Activated T-cell treated with anti-CD3 and anti-CD28 coated beads, Interleukin-2, amount 50 U/mL, for 24 hours (primary cell): ENCODE results near the gene OSBPL9.

ENCODE experiments used
- DNase-seq: peaks from one replicate; pipeline ENCODE4 v3.0.0-alpha.2; 2020
- H3K27ac Mint-ChIP-seq: 2 replicates; pipeline ENCODE4 v1.8.0; 2020; ENCODE audit warnings: mild to moderate bottlenecking, mixed read lengths
- H3K27me3 Mint-ChIP-seq: 2 replicates; pipeline ENCODE4 v1.8.0; 2020; ENCODE audit warnings: mixed read lengths
- H3K36me3 Mint-ChIP-seq: 2 replicates; pipeline ENCODE4 v1.8.0; 2020; ENCODE audit warnings: low read depth, mixed read lengths
- H3K4me1 Mint-ChIP-seq: 2 replicates; pipeline ENCODE4 v1.8.0; 2020; ENCODE audit warnings: low read depth, mixed read lengths
- H3K4me3 Mint-ChIP-seq: 2 replicates; pipeline ENCODE4 v1.8.0; 2020; ENCODE audit warnings: mild to moderate bottlenecking, moderate library complexity, mixed read lengths
- H3K9me3 Mint-ChIP-seq: 2 replicates; pipeline ENCODE4 v1.8.0; 2020; ENCODE audit warnings: mixed read lengths

OSBPL9 gene

DNA sequence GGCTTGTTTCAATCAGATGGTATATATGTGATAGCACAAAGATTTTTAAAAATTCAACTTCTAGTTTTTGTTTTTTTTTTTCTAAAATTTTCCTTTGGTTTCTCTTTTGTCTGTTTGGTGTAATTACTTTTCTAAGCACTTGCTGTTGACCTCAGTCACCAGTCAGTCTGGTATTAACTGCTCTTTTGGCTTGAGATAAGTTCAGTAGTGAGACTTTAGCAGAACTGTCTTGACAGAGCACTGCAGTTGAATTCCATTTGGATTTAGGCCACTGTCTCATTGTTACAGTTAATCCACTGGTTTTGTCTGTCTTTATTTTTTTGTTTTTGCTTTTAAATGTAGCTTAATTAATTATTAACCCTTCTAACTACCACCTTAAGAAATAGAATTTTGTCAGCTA is 36.2 kb downstream of the OSBPL9 start:
- Mint-ChIP-seq H3K4me3 (no peak overlapping the region), H3K4me1 (peaks cover 2% of the 10 kb centered on the region), H3K36me3 (peaks cover 24% of the 10 kb centered on the region), H3K27me3 (no peaks in the 10 kb centered on the region), H3K27ac (no peak overlapping the region), H3K9me3 (no peaks in the 10 kb centered on the region)
- DNase-seq = no peak

GRCh38 chr1:51654000-51654399 is 37.1 kb downstream of the OSBPL9 start:
- no peaks in the 10 kb centered on the region for H3K27me3 Mint-ChIP-seq
- no peak overlapping the region for H3K27ac Mint-ChIP-seq
- H3K4me1 Mint-ChIP-seq = peaks cover 2% of the 10 kb centered on the region
- H3K36me3 Mint-ChIP-seq = peaks cover 24% of the 10 kb centered on the region
- no peak for DNase-seq
- no peaks in the 10 kb centered on the region for H3K9me3 Mint-ChIP-seq
- H3K4me3 Mint-ChIP-seq = no peak overlapping the region

DNA sequence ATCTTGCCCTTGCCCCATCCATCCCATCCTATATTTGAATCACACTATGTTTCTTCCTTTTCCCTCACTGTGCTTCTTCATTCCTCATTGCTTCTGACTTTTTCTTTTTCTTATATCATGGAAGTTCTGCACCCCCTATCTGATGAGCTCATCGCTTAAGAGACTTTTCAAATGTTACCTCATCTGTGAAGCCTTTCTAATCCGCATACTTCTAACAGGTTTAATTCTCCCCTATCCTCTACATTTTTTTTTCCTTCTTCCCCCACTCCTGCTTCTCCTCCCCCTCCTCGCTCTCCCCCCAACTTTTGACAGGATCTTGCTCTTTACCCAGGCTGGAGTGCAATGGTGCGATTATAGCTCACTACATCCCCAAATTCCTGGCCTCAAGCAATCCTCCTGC is 39.5 kb downstream of the OSBPL9 start:
- Mint-ChIP-seq H3K27me3 (no peaks in the 10 kb centered on the region), H3K4me1 (no peaks in the 10 kb centered on the region), H3K27ac (no peak overlapping the region), H3K4me3 (no peak overlapping the region), H3K9me3 (no peaks in the 10 kb centered on the region), H3K36me3 (peaks cover 20% of the 10 kb centered on the region)
- no peak for DNase-seq

GRCh38 chr1:51660580-51660979 is 43.7 kb downstream of the OSBPL9 start:
- Mint-ChIP-seq H3K9me3 (no peaks in the 10 kb centered on the region), H3K27me3 (no peaks in the 10 kb centered on the region)

DNA sequence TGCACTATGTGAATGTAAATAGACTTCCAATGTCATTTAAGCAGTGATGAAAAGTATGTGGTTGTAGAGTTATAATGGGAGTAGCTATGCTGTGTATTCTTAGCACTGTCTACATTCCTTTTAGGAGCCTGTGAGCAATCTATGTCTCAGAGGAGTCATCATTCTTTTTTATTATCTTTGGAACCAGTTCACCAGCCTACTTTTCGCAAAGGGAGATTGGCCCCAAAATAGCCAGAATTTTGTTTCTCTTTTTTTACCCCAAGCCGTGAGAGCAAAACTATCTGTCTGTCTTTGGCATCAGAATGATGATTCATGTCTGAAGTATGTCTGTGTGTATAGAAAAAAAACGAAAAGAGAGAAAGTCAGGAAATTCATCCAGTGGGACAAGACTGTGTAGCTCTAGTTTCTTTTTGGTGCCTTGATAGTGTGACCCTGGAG is 44.2 kb downstream of the OSBPL9 start:
- H3K4me1 Mint-ChIP-seq = no peaks in the 10 kb centered on the region
- no peak overlapping the region for H3K4me3 Mint-ChIP-seq
- no peaks in the 10 kb centered on the region for H3K9me3 Mint-ChIP-seq
- H3K36me3 Mint-ChIP-seq = no peaks in the 10 kb centered on the region
- no peak for DNase-seq
- no peaks in the 10 kb centered on the region for H3K27me3 Mint-ChIP-seq
- H3K27ac Mint-ChIP-seq = no peak overlapping the region

More at GRCh38 chr1:51660580-51660979, 43.7 kb downstream of the OSBPL9 start:
- DNase-seq = no peak
- no peaks in the 10 kb centered on the region for H3K36me3 Mint-ChIP-seq
- no peak overlapping the region for H3K27ac Mint-ChIP-seq
- no peaks in the 10 kb centered on the region for H3K4me1 Mint-ChIP-seq
- H3K4me3 Mint-ChIP-seq = no peak overlapping the region

DNA sequence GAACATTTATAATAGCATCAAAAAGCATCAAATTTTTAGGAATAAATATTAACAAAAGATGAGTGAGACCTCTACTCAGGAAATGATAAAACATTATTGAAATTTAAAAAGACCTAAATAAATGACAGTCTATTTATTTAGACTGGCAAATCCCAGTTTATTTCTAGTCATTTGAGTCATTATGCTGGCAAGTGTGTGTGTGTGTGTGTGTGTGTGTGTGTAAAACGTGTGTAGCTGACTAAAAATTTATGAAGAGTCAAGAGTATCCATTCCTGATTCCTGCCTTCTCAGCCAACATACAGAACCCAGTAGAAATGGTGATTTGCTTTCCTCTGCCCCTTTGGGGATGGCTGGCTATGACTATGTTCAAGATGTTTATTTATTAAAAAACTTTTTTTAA is 46.2 kb downstream of the OSBPL9 start:
- no peak for DNase-seq

DNA sequence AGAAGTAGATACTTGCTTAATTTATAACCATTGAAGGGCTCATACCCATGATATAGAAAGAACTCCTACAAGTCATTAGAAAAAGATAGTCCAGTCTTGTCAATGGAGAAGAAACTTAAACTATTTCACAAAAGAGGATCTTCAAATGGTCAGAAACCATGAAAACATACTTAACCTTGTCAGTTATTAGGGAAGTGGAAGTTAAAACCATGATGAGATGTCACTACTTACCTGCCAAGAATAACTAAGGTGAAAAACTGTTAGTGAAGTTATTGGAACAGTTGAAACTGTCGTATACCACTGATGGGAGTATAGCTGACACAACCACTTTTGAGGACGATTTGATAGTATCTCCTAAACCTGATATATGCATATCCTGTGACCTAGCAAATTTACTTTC is 46.8 kb downstream of the OSBPL9 start:
- Mint-ChIP-seq H3K27me3 (no peaks in the 10 kb centered on the region), H3K9me3 (no peaks in the 10 kb centered on the region), H3K27ac (no peak overlapping the region), H3K4me1 (no peaks in the 10 kb centered on the region), H3K4me3 (no peak overlapping the region), H3K36me3 (no peaks in the 10 kb centered on the region)
- DNase-seq = no peak

More for the DNA sequence above, 46.2 kb downstream of the OSBPL9 start:
- Mint-ChIP-seq H3K4me1 (no peaks in the 10 kb centered on the region), H3K27me3 (no peaks in the 10 kb centered on the region), H3K27ac (no peak overlapping the region), H3K9me3 (no peaks in the 10 kb centered on the region), H3K4me3 (no peak overlapping the region), H3K36me3 (no peaks in the 10 kb centered on the region)

- Mint-ChIP-seq H3K36me3 (peaks cover 1% of the 10 kb centered on the region), H3K27ac (no peak overlapping the region)
Observed at GRCh38 chr1:51664421-51665240, 47.7 kb downstream of the OSBPL9 start.

GRCh38 chr1:51666478-51666877 is 49.6 kb downstream of the OSBPL9 start:
- DNase-seq = no peak
- H3K9me3 Mint-ChIP-seq = no peaks in the 10 kb centered on the region
- no peaks in the 10 kb centered on the region for H3K27me3 Mint-ChIP-seq
- no peak overlapping the region for H3K4me3 Mint-ChIP-seq
- H3K27ac Mint-ChIP-seq = no peak overlapping the region
- H3K4me1 Mint-ChIP-seq = no peaks in the 10 kb centered on the region
- H3K36me3 Mint-ChIP-seq = peaks cover 1% of the 10 kb centered on the region

More at GRCh38 chr1:51664421-51665240, 47.7 kb downstream of the OSBPL9 start:
- no peaks in the 10 kb centered on the region for H3K9me3 Mint-ChIP-seq
- H3K4me3 Mint-ChIP-seq = no peak overlapping the region
- no peak for DNase-seq
- H3K27me3 Mint-ChIP-seq = no peaks in the 10 kb centered on the region
- no peaks in the 10 kb centered on the region for H3K4me1 Mint-ChIP-seq

DNA sequence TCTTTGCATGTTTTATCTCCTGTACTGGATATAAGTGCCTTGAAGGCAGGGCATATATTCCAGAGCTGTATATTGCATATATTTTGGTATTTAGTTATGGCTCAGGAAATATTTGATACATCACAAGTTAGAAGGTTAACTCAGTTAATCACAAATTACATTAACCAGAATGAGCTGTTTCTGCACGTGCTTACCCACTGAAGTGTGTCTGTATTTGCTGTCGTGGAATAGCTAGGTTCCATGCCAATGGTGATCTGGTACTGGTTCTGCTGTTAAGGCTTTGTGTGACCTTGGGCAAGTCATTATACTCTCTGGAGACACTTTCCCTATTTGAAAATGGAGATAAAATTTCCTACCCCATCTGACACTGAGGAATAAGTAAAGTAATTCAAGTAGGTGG is 50.7 kb downstream of the OSBPL9 start:
- no peak overlapping the region for H3K4me3 Mint-ChIP-seq
- H3K9me3 Mint-ChIP-seq = no peaks in the 10 kb centered on the region
- DNase-seq = no peak
- H3K27ac Mint-ChIP-seq = no peak overlapping the region
- H3K36me3 Mint-ChIP-seq = peaks cover 1% of the 10 kb centered on the region
- H3K27me3 Mint-ChIP-seq = no peaks in the 10 kb centered on the region
- no peaks in the 10 kb centered on the region for H3K4me1 Mint-ChIP-seq

GRCh38 chr1:51669272-51669671 is 52.4 kb downstream of the OSBPL9 start:
- no peak overlapping the region for H3K27ac Mint-ChIP-seq
- no peaks in the 10 kb centered on the region for H3K27me3 Mint-ChIP-seq
- no peak overlapping the region for H3K4me3 Mint-ChIP-seq
- H3K4me1 Mint-ChIP-seq = no peaks in the 10 kb centered on the region
- peaks cover 1% of the 10 kb centered on the region for H3K36me3 Mint-ChIP-seq
- no peaks in the 10 kb centered on the region for H3K9me3 Mint-ChIP-seq
- no peak for DNase-seq

GRCh38 chr1:51669816-51670215 is 52.9 kb downstream of the OSBPL9 start:
- Mint-ChIP-seq H3K36me3 (peaks cover 1% of the 10 kb centered on the region), H3K9me3 (no peaks in the 10 kb centered on the region), H3K4me3 (no peak overlapping the region), H3K4me1 (no peaks in the 10 kb centered on the region), H3K27me3 (no peaks in the 10 kb centered on the region), H3K27ac (no peak overlapping the region)
- no peak for DNase-seq

DNA sequence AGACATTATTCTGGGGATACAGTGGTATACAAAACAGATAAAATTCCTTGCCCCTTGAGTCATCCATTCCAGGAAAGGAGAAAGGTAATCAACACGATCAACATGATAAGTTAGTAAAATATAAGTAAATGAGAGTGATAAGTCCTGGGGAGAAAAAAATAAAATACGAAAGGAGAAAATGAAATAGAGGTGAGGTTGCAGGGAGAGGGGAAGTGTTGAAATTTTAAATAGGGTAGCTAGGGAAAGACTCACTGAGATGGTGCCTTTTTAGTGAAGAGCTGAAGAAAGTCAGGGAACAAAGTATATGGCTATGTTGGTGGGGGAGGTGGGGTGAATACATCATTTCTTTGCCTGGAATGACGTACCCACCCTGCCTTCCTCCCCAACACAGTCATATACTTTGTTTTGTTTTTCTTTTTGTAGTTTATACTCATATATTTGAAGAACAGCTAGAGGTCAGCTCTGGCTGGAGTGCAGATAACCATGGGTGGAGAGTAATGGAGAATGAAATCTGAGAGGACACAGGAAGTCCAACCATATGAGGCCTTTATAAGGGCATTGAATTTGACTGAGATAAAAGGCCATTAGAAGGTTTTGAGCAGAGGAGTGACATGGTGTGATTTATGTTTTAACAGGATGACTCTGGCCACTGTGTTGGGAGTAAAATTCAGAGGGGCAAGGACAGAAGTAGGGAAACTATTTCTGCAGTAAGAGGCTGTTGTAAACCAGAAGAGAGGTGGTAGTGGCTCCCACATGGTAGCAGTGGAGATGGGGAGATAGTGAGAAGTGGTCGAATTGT is 54.8 kb downstream of the OSBPL9 start:
- H3K4me3 Mint-ChIP-seq = no peak overlapping the region
- no peak for DNase-seq
- H3K9me3 Mint-ChIP-seq = no peaks in the 10 kb centered on the region
- H3K4me1 Mint-ChIP-seq = no peaks in the 10 kb centered on the region
- H3K27ac Mint-ChIP-seq = no peak overlapping the region
- H3K36me3 Mint-ChIP-seq = peaks cover 1% of the 10 kb centered on the region
- H3K27me3 Mint-ChIP-seq = no peaks in the 10 kb centered on the region

DNA sequence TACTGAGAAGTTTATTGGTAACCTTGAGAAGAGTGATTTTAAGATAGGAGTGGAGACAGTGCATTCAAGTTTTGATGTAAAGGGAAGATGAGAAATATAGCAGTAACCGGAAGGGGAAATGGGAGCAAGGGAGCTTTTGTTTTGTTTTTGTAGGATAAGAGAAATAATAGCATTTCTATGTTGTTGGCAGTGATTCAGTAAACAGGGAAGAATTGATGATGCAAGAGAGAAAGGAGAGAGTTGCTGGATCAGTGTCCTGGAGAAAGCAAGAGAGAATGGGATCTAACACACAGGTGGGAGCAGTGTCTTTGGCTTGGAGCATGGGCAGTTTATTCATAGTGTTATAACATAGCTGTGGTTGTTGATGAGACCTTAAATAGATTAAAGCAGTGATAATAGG is 56.4 kb downstream of the OSBPL9 start:
- peaks cover 1% of the 10 kb centered on the region for H3K4me1 Mint-ChIP-seq
- H3K4me3 Mint-ChIP-seq = no peak overlapping the region
- no peak for DNase-seq

DNA sequence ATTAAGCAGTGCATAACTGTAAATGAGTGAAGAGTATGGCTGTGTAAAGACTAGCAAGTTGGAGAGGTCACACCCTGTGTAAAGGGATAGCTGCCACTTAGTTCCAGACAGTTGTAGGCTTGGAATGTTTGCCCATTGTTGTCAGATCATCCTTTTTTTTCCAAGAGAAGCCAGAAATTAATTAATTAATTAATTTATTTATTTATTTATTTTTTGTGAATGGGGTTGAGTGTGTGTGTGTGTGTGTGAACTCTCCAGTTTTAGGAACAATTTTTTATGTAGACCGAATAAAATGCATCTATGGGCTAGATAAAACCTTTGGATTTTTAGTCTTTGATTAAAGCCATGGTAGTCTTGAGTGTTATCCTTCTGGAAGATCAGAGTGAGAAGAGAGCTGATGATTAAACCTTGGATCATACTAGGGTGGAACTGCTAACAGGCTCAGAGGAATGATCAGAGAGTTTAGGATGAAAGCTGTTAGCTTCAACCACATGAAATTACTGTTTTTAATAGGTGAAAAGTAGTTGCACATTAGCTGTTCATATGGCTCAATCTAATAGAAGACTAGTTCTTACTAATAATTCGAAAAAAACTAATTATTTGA is 58.4 kb downstream of the OSBPL9 start:
- Mint-ChIP-seq H3K4me3 (no peak overlapping the region), H3K4me1 (peaks cover 11% of the 10 kb centered on the region), H3K27me3 (no peaks in the 10 kb centered on the region), H3K36me3 (no peaks in the 10 kb centered on the region), H3K27ac (no peak overlapping the region), H3K9me3 (no peaks in the 10 kb centered on the region)
- DNase-seq = no peak

More for the DNA sequence above, 56.4 kb downstream of the OSBPL9 start:
- H3K9me3 Mint-ChIP-seq = no peaks in the 10 kb centered on the region
- no peak overlapping the region for H3K27ac Mint-ChIP-seq
- H3K27me3 Mint-ChIP-seq = no peaks in the 10 kb centered on the region
- H3K36me3 Mint-ChIP-seq = peaks cover 1% of the 10 kb centered on the region
